ENCODE measurements around the gene C16orf89. TPM values are rescaled to one million over a fixed set of nuclear protein-coding genes. Genes with fewer than 3 reads are reported as not detected.
"Not testable (repeated sequence)": the region's sequence is repeated elsewhere in the genome, so short reads cannot be mapped to it uniquely, and the experiment has no call there.

Gene C16orf89
- total RNA-seq, 1 experiment from 2014 or later, result 0.49 TPM

DNA sequence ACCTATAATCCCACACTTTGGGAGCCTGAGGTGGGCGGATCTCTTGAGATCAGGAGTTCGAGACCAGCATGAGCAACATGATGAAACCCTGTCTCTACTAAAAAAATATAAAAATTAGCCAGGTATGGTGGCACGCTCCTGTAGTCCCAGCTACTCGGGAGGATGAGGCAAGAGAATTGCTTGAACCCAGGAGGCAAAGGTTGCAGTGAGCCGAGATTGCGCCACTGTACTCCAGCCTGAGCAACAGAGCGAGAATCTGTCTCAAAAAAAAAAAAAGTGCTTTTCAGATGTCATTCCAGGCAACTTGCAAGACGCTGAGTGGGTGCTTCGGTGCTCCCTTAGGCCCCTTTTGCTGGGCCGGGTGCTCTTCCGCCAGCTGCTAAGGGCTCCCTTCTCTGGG is 21.2 kb downstream of the C16orf89 start:
- H3K27ac ChIP-seq (ENCODE audit: low read depth, low read length); POLR2A ChIA-PET; H3K36me3 ChIP-seq (ENCODE audit: control insufficient read depth in 1 of 2, insufficient read depth in 2 of 2, low read length in 2 of 2); H3K9me3 ChIP-seq (ENCODE audit: control insufficient read depth in 1 of 2, insufficient read depth in 1 of 2, low read depth in 1 of 2, low read length in 2 of 2); RAD21 ChIA-PET (ENCODE audit: low non-redundant PET in 1 of 2, low total read pairs in 2 of 2, uncharacterized antibody in 2 of 2, unreplicated experiment in 2 of 2); ATAC-seq; H3K9ac ChIP-seq (ENCODE audit: low read length); H3K9me2 ChIP-seq (ENCODE audit: insufficient read depth); H2AFZ ChIP-seq (ENCODE audit: low read depth, low read length, poor library complexity, severe bottlenecking); H3K4me3 ChIP-seq (replicated peaks in 1 of 2; ENCODE audit: low read depth in 1 of 2, low read length in 2 of 2); intact Hi-C loops (cut with micrococcal nuclease); H3K27me3 ChIP-seq (ENCODE audit: insufficient read depth, low read length); DNase-seq (ENCODE audit: low read depth, low spot score); H3K4me2 ChIP-seq (ENCODE audit: low read length); H3K79me2 ChIP-seq (ENCODE audit: insufficient read depth, low read length); H4K20me1 ChIP-seq (ENCODE audit: insufficient read depth); BruUV-seq (replicated peaks): not testable (repeated sequence)
- CTCF ChIA-PET, result interaction anchor here (0.8 kb wide), 1 partner anchor 12 kb away, joined by 4 read pairs; no protein-coding TSS in a partner anchor
- peaks cover 15 to 29% of the 10 kb centered on the region in 2 experiments for H3K4me1 ChIP-seq (ENCODE audit: control insufficient read depth in 1 of 2, insufficient read depth in 2 of 2, low read length in 2 of 2)

- no peak for DNase-seq (ENCODE audit: low read depth, low spot score)
- BruUV-seq (replicated peaks), result no TSS peak
- ChIA-PET POLR2A (no interaction called here), CTCF (no interaction called here), RAD21 (ENCODE audit: low non-redundant PET in 1 of 2, low total read pairs in 2 of 2, uncharacterized antibody in 2 of 2, unreplicated experiment in 2 of 2) (no interaction called here)
- Histone ChIP-seq H3K36me3 (ENCODE audit: control insufficient read depth in 1 of 2, insufficient read depth in 2 of 2, low read length in 2 of 2) (no peaks in the 10 kb centered on the region), H3K27me3 (ENCODE audit: insufficient read depth, low read length) (no peaks in the 10 kb centered on the region), H3K9me3 (ENCODE audit: control insufficient read depth in 1 of 2, insufficient read depth in 1 of 2, low read depth in 1 of 2, low read length in 2 of 2) (no peaks in the 10 kb centered on the region), H3K27ac (ENCODE audit: low read depth, low read length) (no peak overlapping the region), H2AFZ (ENCODE audit: low read depth, low read length, poor library complexity, severe bottlenecking) (no peak overlapping the region), H3K79me2 (ENCODE audit: insufficient read depth, low read length) (no peaks in the 10 kb centered on the region), H3K9ac (ENCODE audit: low read length) (no peak overlapping the region), H4K20me1 (ENCODE audit: insufficient read depth) (no peaks in the 10 kb centered on the region), H3K4me3 (replicated peaks in 1 of 2; ENCODE audit: low read depth in 1 of 2, low read length in 2 of 2) (no peak overlapping the region), H3K4me2 (ENCODE audit: low read length) (no peak overlapping the region), H3K4me1 (ENCODE audit: control insufficient read depth in 1 of 2, insufficient read depth in 2 of 2, low read length in 2 of 2) (peaks cover 15 to 29% of the 10 kb centered on the region in 2 experiments), H3K9me2 (ENCODE audit: insufficient read depth) (no peaks in the 10 kb centered on the region)
- intact Hi-C loops (cut with micrococcal nuclease), result no loop called here
- no peak for ATAC-seq
- TF ChIP-seq, protein P1, sequence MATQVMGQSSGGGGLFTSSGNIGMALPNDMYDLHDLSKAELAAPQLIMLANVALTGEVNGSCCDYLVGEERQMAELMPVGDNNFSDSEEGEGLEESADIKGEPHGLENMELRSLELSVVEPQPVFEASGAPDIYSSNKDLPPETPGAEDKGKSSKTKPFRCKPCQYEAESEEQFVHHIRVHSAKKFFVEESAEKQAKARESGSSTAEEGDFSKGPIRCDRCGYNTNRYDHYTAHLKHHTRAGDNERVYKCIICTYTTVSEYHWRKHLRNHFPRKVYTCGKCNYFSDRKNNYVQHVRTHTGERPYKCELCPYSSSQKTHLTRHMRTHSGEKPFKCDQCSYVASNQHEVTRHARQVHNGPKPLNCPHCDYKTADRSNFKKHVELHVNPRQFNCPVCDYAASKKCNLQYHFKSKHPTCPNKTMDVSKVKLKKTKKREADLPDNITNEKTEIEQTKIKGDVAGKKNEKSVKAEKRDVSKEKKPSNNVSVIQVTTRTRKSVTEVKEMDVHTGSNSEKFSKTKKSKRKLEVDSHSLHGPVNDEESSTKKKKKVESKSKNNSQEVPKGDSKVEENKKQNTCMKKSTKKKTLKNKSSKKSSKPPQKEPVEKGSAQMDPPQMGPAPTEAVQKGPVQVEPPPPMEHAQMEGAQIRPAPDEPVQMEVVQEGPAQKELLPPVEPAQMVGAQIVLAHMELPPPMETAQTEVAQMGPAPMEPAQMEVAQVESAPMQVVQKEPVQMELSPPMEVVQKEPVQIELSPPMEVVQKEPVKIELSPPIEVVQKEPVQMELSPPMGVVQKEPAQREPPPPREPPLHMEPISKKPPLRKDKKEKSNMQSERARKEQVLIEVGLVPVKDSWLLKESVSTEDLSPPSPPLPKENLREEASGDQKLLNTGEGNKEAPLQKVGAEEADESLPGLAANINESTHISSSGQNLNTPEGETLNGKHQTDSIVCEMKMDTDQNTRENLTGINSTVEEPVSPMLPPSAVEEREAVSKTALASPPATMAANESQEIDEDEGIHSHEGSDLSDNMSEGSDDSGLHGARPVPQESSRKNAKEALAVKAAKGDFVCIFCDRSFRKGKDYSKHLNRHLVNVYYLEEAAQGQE (IDR thresholded peaks at IDR 0.05; ENCODE audit: low read depth), result no peak
- TF ChIP-seq SRF (IDR thresholded peaks at IDR 0.05; ENCODE audit: low read depth) (no peak), SIN3A (IDR thresholded peaks at IDR 0.05; ENCODE audit: low read depth) (no peak), EZH2 (IDR thresholded peaks at IDR 0.05) (no peak), EZH2phosphoT487 (IDR thresholded peaks at IDR 0.05; ENCODE audit: borderline replicate concordance) (no peak), FOSL1 (IDR thresholded peaks at IDR 0.05; ENCODE audit: low read depth) (no peak), MAX (IDR thresholded peaks at IDR 0.05) (no peak)
Measured at GRCh38 chr16:5044011-5044540, 21.7 kb downstream of the C16orf89 start.
